Gastrocnemius medialis (tissue), 4 donors: Measurements from ENCODE around the gene MIF4GD.

Experiments used
- POLR2A ChIP-seq, 2 donors: fragments of 450-650 bp; IDR thresholded peaks; one replicate each; pipeline ENCODE4 v1.6.1; 2017; ENCODE audit warnings: antibody characterized with exemption in 2 of 2, mild to moderate bottlenecking in 2 of 2, moderate library complexity in 2 of 2
- TF ChIP-seq, protein P1 (sequence below), 5 experiments: fragments of 450-650 bp in 3 of 5; fragments of 200-600 bp in 2 of 5; sonication (generic) in 2 of 5; IDR thresholded peaks in 4 of 5; conservative IDR thresholded peaks in 1 of 5; 1 replicate in 4 of 5; 2 replicates in 1 of 5; pipeline ENCODE4 v1.5.1; 2016 to 2019; ENCODE audit warnings: antibody characterized with exemption in 5 of 5, mild to moderate bottlenecking in 3 of 5, moderate library complexity in 3 of 5

DNA sequence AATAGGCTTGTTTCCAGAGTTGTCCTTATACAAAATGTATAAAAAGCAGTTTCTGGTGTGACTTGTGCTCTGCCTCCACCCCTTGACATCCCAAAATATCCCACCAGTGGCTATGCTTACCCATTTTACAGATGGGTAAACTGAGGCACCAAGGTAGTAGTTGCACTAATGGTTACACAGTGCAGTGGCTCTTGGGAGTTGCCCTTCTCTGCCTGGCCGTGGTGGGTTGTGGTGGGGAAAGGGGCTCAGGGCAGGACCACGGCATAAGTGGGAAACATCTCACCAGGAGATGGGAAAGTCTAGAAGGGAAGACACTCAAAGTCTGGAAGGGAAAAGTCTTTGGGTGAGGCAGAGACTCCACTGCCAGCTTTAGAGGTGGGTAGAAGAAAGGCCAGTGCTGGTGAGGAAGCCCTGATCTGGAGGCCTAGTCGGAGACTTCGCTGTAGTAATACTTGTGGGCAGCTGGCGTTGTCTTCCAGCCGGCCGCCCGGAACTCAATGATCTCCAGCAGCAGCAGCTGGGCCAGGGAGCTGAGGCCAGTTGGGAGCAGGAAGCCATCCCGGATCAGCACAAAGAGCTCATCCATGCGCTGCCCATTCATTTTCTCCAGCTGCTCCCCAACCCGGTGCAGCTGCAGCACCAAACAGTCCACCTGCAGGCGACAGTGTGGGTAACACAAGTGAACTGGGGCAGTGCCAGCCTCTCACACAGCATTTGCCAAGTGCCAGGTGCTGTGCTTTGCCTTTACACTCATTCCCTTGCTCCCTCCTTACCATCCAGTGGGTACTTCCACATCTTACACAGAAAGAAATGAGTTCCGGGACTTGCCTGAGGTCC is 4.5 kb downstream of the MIF4GD start:
- TF ChIP-seq POLR2A (IDR thresholded peaks at IDR 0.05), result no peak
- TF ChIP-seq, protein P1, sequence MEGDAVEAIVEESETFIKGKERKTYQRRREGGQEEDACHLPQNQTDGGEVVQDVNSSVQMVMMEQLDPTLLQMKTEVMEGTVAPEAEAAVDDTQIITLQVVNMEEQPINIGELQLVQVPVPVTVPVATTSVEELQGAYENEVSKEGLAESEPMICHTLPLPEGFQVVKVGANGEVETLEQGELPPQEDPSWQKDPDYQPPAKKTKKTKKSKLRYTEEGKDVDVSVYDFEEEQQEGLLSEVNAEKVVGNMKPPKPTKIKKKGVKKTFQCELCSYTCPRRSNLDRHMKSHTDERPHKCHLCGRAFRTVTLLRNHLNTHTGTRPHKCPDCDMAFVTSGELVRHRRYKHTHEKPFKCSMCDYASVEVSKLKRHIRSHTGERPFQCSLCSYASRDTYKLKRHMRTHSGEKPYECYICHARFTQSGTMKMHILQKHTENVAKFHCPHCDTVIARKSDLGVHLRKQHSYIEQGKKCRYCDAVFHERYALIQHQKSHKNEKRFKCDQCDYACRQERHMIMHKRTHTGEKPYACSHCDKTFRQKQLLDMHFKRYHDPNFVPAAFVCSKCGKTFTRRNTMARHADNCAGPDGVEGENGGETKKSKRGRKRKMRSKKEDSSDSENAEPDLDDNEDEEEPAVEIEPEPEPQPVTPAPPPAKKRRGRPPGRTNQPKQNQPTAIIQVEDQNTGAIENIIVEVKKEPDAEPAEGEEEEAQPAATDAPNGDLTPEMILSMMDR (IDR thresholded peaks at IDR 0.05 in 4 of 5, conservative IDR thresholded peaks at IDR 0.05 in 1 of 5), result no peak
